ENCODE data around the gene PRPF6.

- TF ChIP-seq CTCF (IDR thresholded peaks at IDR 0.05) (no peak), POLR2A (IDR thresholded peaks at IDR 0.05) (no peak)
Observed at GRCh38 chr20:64025101-64025825, 44.3 kb downstream of the PRPF6 start.

Measured in esophagus squamous epithelium (tissue), 4 donors.